GM18909 (cell line): ENCODE measurements around the gene CYP3A7.
"Not testable (repeated sequence)": the region's sequence is repeated elsewhere in the genome, so short reads cannot be mapped to it uniquely, and the experiment has no call there.

Source experiments
- ATAC-seq: cut with Tn5 transposase; IDR thresholded peaks from one replicate; pipeline ENCODE4 v1.9.1; 2021; ENCODE audit warnings: mild to moderate bottlenecking; ENCODE audit not compliant: unreplicated experiment, poor library complexity

The CYP3A7 gene

GRCh38 chr7:99674995-99675742, 59.8 kb downstream of the CYP3A7 start:
- ATAC-seq = no peak

GRCh38 chr7:99672573-99672972, 62.4 kb downstream of the CYP3A7 start:
- no peak for ATAC-seq

- ATAC-seq = no peak
These were observed 65.2 kb downstream of the CYP3A7 start for GRCh38 chr7:99669782-99670181.

- ATAC-seq = no peak
These were observed 66.5 kb downstream of the CYP3A7 start for GRCh38 chr7:99668541-99668940.

GRCh38 chr7:99667179-99667578, 67.8 kb downstream of the CYP3A7 start:
- ATAC-seq = no peak

- ATAC-seq = no peak
These were observed 69.0 kb downstream of the CYP3A7 start for GRCh38 chr7:99666013-99666395.

GRCh38 chr7:99665312-99666012, 69.5 kb downstream of the CYP3A7 start:
- ATAC-seq = no peak

- ATAC-seq = not testable (repeated sequence)
These were observed 77.1 kb downstream of the CYP3A7 start for GRCh38 chr7:99657879-99658278.
